ENCODE measurements around the gene DTNBP1.

DTNBP1 gene

DNA sequence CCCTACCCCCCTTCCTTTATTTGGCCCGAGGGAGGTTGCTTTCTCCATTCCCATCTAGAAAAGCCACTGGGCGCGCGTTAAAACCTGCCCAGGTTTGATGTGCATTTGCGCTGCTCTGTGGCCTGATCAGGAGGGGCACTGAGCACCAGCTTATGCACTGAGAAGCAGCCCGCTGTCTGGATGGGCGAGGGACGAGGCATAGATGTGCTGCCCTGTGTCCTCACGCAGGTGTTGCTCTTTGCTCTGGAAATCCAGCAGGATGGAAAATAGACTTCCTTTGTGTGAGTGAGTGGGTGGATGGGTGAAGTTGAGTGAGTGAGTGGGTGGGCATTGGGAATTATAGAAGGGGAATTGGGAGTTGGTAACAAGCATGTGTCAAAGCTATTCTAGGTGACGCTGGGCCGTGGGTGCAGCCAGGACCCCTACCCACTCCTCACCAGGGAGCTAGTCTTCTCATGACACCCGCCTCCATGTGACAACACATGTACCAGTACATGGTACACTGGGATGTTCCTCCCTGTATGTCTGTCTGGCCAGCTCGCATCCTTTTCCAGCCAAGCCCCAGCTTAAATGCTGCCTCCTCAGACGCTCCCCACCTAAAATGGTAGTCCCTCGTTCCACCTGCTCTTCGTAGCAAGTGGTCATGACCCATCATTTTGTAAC is 162.6 kb downstream of the DTNBP1 start:
- DNase-seq, result no peak

GRCh38 chr6:15499591-15499990 is 163.2 kb downstream of the DTNBP1 start:
- DNase-seq, result no peak

DNA sequence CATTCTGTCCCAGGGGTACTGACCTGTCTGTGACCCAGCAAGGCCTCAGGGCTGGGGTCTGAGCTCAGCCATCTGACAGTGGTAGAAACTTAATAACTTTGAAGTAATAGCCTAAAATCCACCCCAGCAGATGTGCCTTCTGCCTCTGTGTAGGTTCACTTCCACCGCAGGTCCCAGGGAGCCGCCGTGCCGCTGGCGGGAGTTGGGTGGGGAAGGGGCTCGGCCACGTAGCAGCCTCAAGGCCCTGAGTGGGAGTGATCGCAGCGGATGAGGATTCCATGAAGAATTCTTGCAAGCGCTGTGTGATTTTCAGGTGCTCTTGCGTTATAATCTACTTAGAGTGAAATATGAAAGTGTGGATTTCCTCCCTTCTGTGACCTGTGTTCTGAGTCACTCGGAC is 163.7 kb downstream of the DTNBP1 start:
- no peak for DNase-seq

DNA sequence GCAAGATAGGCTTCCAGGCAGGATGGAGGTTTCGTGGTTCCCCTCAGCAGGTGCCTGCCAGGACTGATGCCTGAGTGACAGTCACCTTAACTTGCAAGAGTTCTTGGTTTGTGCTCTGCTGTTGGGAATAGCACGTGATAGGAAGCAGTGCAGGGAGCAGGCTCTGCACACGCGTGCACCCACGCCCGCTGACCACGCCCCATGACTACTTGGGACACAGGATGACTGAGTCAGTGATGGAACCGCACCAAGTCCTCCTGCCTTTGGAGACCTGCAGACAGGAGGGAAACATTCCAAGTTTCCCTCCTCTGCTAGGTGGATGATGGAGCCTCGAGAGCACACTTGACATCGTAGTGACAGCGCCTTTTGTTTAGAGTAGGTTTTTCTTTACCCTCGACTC is 164.2 kb downstream of the DTNBP1 start:
- no peak for DNase-seq

DNA sequence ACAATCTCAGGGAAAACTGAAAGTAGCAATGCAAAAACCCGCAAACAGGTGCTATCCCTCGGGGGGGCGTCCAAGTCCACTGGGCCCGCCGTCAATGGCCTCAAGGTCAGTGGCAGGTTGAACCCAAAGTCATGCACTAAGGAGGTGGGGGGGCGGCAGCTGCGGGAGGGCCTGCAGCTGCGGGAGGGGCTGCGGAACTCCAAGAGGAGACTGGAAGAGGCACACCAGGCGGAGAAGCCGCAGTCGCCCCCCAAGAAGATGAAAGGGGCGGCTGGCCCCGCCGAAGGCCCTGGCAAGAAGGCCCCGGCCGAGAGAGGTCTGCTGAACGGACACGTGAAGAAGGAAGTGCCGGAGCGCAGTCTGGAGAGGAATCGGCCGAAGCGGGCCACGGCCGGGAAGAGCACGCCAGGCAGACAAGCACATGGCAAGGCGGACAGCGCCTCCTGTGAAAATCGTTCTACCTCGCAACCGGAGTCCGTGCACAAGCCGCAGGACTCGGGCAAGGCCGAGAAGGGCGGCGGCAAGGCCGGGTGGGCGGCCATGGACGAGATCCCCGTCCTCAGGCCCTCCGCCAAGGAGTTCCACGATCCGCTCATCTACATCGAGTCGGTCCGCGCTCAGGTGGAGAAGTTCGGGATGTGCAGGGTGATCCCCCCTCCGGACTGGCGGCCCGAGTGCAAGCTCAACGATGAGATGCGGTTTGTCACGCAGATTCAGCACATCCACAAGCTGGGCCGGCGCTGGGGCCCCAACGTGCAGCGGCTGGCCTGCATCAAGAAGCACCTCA is 166.3 kb downstream of the DTNBP1 start:
- DNase-seq, result no peak

DNA sequence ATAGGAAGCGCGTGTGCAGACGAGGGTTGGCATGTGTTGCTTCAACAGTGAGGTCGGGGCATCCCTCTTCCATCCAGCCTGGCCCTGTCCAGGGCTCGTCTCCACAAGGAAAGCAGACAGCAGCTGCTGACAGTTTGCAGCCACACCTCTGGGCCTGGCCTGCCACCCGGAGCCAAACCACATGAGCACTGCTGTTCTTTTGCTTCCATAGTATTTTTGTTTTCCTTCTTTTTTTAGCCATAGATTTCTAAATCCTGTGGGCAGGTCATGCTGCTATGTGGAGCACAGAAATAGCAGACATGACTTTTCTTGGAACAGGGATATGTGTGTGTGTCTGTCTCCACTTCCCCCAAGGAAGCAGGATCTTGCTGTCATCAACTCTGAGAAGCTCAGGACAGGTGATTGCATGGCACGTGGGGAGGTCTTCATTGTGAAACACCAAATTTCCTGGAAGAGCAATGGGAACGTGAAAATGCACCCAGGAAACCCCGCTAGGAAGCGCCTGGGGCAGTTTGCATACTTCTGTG is 167.4 kb downstream of the DTNBP1 start:
- DNase-seq, result no peak

DNA sequence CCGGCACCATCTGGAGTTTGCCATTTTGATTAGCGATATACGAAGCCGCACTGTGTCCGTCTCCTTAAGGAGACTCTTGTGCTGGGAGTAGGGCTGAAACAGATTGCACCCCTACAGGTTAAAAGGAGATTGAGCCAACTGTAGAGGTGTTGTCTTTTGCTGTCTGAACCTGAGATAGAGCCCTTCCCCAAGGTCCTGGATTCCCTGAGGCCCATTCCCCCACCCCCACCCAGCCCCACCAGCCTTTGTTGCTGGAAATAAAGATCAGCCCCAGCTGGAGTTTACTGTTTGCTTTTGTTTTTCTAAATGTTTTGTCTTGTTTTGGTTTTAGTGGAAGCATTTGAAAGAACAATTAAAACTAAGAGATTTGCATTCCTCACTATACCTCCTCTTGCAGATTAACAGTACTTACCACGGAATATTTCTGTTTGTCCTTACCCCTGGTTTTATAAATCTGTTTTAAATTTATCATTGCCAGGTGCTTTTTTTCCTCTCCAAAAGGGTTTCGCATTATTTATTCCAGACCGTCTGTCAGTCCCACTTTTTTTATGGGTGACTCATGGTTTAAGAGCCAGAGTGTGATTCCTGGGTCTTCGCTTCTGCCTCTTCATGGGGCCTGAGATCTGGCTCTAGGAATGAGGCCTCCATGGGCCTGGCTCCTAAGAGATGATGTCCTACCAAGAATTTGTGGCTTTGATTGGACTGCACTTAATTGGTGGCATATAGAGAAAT is 169.2 kb downstream of the DTNBP1 start:
- DNase-seq, result no peak

DNA sequence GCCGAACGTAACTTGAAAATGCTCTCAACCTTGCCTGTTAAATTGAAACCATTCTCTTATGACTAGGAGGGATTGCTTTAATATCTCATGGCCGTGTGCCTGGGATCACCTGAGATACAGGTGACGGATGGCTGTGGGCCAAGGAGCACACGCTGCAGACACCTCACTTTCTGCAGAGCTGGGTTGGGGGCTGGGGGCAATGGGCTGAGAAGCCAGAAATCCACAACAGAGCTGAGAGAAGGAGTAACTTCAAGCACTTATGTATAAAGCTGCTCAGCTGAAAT is 170.9 kb downstream of the DTNBP1 start:
- no peak for DNase-seq

DNA sequence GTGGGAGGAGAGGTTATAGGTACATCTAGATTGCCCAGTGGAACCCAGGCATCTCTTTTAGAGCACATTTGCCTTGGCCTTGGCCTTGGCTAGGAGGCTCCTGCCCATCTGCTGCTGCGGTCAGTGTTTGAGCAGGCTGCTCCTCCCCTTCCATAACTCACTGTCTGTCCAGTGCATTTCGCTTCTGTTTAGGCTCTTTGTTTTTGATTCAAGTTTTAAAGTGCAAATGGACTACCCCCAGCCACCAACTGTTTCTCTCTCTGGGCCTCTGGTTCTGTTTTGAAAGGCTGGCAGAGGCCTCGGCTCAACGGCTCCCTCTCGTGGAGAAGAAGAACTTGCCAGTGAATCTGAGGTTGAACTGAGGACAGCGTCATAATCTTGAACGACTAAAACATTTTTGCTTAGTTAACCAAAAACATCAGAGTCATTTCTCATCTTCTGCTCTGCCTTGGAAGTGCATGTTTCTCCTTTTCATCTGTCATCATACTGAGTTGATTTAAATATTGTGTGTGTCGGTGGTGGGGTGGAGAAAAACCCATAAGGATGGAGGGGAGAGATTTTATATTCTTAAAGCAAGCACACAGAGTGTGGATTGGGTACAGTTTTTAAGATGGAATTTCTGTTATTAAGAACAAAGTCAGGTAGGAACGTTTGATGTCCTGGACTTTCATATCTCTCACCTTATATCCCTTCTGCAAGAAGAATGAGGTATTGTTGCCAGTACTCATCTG is 171.4 kb downstream of the DTNBP1 start:
- peak; percentile 83 to 91 for DNase-seq

DNA sequence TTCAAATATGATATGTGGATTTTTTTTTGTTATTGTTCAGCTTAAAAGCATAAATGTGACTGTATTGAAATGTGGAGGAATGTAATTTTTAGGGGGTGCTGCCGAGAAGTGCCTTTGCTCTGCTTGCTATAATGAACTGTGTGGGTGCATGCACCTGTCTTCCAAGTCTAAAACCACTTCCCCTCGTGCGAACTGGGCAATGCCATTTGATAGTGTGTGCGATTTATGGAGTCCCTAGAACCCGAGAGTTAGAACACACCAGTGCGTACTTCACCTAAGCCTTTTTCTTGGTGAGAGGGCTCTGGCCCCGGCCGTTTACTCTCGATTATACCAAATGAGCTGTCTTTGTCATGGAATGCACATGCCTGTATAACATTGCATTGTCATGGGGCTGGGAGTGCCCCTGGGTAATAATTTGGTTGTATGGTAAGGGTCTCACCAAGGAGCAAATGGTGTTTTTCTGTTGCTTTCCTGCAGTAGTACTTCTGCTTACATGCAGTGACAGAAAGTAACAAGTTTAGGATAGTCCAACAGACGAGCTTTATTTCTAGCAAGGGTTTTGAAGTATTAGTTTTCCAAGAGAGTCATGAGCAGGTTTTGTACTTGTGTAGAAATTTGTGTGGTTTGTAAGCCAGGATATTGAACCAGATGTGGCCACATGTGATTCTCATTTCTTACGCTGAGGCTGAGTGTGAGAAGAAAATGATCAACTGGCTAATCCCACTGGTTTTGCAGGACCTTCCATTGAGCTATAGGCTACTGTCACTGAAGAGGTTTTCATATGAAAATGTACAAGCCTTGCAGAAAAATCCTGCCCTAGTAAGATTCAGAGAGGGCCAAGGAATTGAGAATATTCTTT is 172.4 kb downstream of the DTNBP1 start:
- DNase-seq, result no peak

DNA sequence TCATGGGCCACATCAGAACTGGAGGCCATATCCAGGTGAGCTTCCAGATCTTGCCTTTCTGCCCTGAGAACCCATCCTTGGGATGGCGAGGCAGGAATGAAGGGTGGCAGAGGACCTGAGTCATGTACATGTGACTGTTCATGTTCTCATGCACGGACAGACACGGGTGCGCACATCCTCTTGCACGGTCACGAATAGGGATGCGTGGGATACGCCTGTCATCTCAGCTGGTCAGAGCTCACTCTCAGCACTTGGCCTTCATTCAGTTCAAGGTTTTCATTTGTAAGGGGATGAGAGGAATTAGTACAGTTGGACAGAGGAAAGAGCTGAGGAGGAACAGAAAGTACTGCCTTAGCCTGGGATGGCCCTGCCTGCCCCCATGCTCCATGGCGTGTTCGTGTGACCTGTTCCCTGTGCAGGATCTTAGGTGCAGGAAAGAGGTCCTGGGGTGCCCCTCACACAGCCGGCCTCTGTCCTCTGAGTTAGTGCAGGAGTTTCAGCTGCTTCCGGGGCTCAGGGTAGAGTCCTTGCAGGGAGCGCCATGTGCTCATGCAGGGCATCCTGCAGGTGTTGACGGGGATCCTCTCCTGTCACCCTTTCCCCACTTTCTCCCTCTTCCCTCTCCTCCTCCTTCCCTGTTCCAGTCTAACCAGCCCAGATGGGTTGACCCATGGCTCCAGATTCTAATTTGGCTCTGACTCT is 173.4 kb downstream of the DTNBP1 start:
- DNase-seq, result no peak

DNA sequence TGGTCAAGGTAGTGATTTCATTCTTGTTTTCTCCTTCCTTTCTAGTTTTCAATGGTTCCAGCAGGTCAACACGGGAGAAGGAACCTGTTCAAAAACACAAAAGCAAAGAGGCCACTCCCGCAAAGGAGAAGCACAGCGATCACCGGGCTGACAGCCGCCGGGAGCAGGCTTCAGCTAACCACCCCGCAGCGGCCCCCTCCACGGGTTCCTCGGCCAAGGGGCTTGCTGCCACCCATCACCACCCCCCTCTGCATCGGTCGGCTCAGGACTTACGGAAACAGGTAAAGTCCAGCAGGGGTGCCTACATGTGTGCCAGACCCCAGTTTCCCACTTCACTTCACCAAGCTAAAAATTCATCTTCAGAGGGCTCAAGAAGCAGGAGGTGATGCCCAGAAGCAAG is 175.6 kb downstream of the DTNBP1 start:
- no peak for DNase-seq

DNA sequence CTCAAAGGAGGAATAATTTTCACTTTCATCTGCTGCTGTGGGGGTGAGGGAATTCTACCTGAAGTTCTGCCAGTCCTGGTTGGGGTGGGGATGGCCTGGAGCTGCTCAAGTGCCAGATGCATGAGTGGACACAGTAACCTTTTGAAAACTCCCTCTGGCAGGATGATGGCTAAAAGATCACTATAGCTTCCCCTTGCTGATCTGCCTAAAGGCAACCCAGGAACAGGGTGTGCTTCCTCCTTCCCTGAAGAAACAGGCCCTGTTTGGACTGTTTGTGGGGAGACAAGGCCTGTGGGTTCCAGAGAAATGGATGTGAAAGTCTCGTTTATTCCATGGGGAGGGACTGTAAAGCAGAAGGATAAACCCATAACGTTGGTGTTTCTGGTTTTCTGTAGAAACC is 176.9 kb downstream of the DTNBP1 start:
- no peak for DNase-seq

- DNase-seq, result no peak
Observed at GRCh38 chr6:15484821-15485220, 178.0 kb downstream of the DTNBP1 start.

GRCh38 chr6:15484140-15484539 is 178.7 kb downstream of the DTNBP1 start:
- DNase-seq, result no peak

- no peak for DNase-seq
Observed at GRCh38 chr6:15483060-15483459, 179.8 kb downstream of the DTNBP1 start.

DNA sequence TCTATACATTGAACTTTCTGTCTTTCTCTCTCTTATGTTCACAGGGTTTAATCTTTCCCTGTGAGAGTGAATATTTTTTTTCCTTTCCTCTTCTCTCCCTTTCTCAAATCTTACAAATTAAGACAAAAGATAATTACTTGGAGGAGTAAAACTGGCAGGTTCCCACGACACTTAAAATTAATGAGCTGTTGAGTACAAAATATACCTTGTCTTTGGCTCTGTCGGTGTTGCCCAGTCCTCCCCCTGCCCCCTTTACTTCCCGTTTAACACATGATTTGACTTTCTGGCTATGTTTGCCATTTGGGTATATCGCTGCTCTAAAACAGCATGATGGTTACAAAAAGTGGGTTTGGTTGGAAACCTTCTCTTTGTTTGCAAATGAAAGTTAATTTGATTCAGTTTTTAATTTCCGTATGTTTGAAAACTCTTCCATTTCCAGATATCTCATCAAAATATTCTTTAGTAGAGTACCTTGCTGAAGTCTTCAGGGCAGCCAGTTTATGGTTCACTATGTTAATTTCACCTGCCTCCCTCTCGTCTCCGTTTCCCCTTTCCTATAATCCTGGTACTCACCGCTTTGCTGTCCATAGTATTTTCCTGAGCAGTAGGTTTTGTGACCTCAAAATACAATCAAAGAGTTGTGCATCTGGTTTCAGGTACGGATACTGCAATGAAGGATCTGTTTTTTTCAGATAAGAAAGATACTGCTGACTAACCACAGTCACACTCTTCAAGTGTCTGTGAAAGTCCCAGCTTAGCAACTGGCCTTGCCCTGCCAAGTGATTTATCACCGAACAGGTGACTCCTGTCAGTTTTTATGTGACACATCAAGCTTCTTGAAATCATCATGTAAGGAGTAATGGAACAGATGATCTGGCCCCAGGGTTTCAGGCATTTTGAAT is 181.2 kb downstream of the DTNBP1 start:
- DNase-seq, result no peak

GRCh38 chr6:15480525-15480924 is 182.3 kb downstream of the DTNBP1 start:
- no peak for DNase-seq

DNA sequence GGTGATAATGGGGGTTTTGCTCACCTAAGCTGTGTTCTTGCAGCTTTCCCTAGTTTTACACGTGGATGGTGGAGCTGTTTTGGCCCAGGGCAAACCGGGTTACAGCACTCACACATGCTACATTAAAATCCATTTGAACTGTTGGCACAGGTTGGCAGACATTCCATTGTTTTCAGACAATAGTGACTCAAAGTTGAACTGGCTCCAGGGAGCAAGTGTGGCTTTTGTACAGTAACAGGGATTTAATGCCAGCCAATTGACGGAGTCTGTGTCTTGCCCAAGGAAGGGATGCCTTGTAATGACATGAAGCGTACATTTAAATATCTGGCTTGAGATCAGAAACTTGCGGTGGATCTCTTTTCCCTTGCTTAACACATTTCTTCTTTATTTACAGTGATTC is 183.1 kb downstream of the DTNBP1 start:
- no peak for DNase-seq

DNA sequence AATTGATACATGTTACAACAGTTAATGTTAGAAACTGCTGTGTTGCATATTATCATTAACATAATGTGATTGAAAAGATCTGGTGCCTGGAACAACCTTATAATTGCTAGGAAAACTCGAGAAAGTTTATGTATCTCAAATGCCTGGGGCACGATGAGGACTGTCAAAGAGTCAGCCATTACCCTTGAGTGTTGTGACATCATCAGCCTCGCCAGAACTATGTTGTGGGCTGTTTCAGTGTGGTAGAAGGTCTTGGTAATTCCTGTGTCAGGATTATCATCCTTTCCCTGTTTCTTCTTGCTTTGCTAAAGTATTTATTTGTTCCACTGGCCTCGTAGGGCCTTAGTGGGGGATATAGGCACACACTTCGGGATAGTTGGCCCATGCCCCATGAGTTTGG is 185.1 kb downstream of the DTNBP1 start:
- DNase-seq, result no peak

All from hippocampal formation (tissue), 2 donors.